Ascending aorta (tissue), 2 donors: ENCODE measurements around the gene P4HB. TPM values are rescaled to one million over a fixed set of nuclear protein-coding genes. Genes with fewer than 3 reads are reported as not detected.

Source experiments
- DNase-seq, 2 donors: peaks; one replicate each; pipeline ENCODE4 v3.0.0-alpha.2; 2019; ENCODE audit warnings: low spot score in 2 of 2
- H3K27ac ChIP-seq, 2 donors: fragments of 200-600 bp; sonication (generic); one replicate each; pipeline ENCODE4 v1.5.1; 2016 to 2017; ENCODE audit warnings: mild to moderate bottlenecking in 1 of 2
- H3K27me3 ChIP-seq: fragments of 200-600 bp; sonication (generic); one replicate; pipeline ENCODE4 v1.5.1; 2017
- H3K36me3 ChIP-seq, 2 donors: fragments of 200-600 bp; sonication (generic); one replicate each; pipeline ENCODE4 v1.5.1; 2016
- H3K4me1 ChIP-seq, 2 donors: fragments of 200-600 bp; sonication (generic); one replicate each; pipeline ENCODE4 v1.5.1; 2016 to 2017; ENCODE audit warnings: mild to moderate bottlenecking in 1 of 2
- H3K4me3 ChIP-seq, 2 donors: fragments of 200-600 bp; sonication (generic); one replicate each; pipeline ENCODE4 v1.5.1; 2016 to 2017; ENCODE audit warnings: mild to moderate bottlenecking in 1 of 2
- H3K9me3 ChIP-seq, 2 donors: fragments of 200-600 bp; sonication (generic); one replicate each; pipeline ENCODE4 v1.5.1; 2016
- CTCF ChIP-seq, 3 experiments: fragments of 200-600 bp in 2 of 3; fragments of 450-650 bp in 1 of 3; sonication (generic) in 2 of 3; IDR thresholded peaks; one replicate each; pipeline ENCODE4 v1.5.1; 2016 to 2019; ENCODE audit warnings: antibody characterized with exemption in 3 of 3, mild to moderate bottlenecking in 1 of 3, moderate library complexity in 1 of 3
- intact Hi-C: fragments of 100-400 bp; cut with DNase I; formaldehyde crosslinking; loops from one replicate; pipeline ENCODE4 v1.15.1; 2023
- total RNA-seq: library from RNA; depleted of rRNA; stranded (reverse); fragments of >200 nt; gene quantifications from one replicate; pipeline ENCODE4 v1.1.0, GENCODE V29; 2016

P4HB gene
- total RNA-seq = 670 TPM

DNA sequence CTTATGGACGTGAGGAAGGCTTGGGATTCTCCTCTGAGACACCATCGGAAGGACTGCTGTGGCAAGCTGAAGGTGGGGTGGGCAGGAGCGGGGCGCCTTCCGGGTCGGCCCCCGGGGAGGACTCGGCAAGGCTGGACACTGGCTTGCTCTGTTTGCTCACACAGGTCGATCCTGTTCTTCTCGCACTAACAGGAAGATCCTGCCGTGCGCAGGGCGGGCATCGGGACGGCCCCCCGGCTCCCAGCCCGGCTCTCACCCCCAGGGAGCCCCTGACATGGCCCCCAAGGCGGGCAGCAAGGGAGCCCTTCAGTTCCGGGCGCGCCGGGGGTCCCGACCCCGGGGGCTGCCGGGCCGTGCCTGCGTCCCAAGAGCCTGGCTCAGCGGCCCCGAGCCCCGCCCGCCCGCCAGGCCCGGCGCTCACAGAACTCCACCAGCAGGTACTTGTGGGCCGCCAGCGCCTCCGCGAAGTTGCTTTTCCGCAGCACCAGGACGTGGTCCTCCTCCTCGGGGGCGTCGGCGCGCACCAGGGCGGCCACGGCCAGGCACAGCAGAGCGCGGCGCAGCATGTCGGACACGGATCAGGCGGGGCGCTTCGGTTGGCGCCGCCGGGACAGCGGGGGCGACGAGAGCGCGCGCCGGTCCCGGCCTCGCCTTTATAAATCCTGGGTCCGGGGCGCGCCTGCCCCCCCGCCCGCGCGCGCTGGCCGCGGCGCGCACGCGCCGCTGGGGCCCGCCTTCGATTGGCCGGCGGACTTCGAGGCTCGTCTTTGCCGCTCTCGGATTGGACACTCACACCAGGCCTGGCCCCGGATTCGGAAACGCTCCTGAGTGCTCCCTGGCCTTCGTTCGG, at the start of gene P4HB:
Gene P4HB, minus strand, starts transcription at position 630 of the 850 bp plus-strand sequence. Its CDS starts 64 bp downstream, at position 566.
- DNase-seq = no peak
- H3K27me3 ChIP-seq = no peaks in the 10 kb centered on the region
- no peak for TF ChIP-seq CTCF (IDR thresholded peaks at IDR 0.05)
- H3K27ac ChIP-seq = peak within 1 kb of the TSS; percentile 96
- intact Hi-C loops = loop anchor here (1.0 to 10.0 kb wide), 3 partner anchors 11 to 345 kb away; partner anchors contain the start of genes ACTG1 and ARHGDIA
- H3K4me3 ChIP-seq = peak within 1 kb of the TSS; percentile 87 to 91
- H3K36me3 ChIP-seq = peaks cover 19 to 43% of the 10 kb centered on the region in 2 donors
- no peaks in the 10 kb centered on the region for H3K9me3 ChIP-seq
- peaks cover 10 to 29% of the 10 kb centered on the region in 2 donors for H3K4me1 ChIP-seq

DNA sequence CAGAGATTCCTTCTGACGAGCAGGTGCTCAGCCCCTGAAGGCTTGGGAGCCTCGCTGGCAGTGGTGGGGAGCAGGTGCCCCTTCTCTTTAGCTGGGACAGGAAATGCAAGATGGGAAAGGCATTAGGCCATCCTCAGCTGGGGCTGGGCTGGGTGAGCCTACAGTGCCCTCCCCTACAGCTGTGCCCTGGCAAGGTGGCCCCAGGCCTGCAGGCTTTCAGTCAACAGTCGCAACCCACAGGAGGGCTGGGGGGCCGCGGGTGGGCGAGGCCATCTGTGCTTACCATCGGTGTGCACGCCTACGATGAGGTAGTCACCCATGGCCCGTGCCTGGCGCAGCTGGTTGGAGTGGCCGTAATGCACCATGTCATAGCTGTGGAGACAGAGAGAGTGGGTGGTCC, 48.9 kb upstream of the P4HB start:
- no peak for DNase-seq
- no peak for TF ChIP-seq CTCF (IDR thresholded peaks at IDR 0.05)
- Histone ChIP-seq H3K36me3 (peaks cover 14 to 53% of the 10 kb centered on the region in 2 donors), H3K4me1 (peaks cover 2 to 10% of the 10 kb centered on the region in 2 donors), H3K4me3 (no peak overlapping the region), H3K27me3 (no peaks in the 10 kb centered on the region), H3K27ac (no peak overlapping the region), H3K9me3 (no peaks in the 10 kb centered on the region)
- intact Hi-C loops = no loop called here

- no peaks in the 10 kb centered on the region for H3K27me3 ChIP-seq
- H3K4me1 ChIP-seq = peaks cover 2 to 10% of the 10 kb centered on the region in 2 donors
- peaks cover 9 to 48% of the 10 kb centered on the region in 2 donors for H3K36me3 ChIP-seq
- intact Hi-C loops = no loop called here
- DNase-seq = no peak
- H3K27ac ChIP-seq = no peak overlapping the region
- H3K9me3 ChIP-seq = no peaks in the 10 kb centered on the region
- H3K4me3 ChIP-seq = no peak overlapping the region
- no peak for TF ChIP-seq CTCF (IDR thresholded peaks at IDR 0.05)
Observed at GRCh38 chr17:81908793-81909192, 48.5 kb upstream of the P4HB start.

DNA sequence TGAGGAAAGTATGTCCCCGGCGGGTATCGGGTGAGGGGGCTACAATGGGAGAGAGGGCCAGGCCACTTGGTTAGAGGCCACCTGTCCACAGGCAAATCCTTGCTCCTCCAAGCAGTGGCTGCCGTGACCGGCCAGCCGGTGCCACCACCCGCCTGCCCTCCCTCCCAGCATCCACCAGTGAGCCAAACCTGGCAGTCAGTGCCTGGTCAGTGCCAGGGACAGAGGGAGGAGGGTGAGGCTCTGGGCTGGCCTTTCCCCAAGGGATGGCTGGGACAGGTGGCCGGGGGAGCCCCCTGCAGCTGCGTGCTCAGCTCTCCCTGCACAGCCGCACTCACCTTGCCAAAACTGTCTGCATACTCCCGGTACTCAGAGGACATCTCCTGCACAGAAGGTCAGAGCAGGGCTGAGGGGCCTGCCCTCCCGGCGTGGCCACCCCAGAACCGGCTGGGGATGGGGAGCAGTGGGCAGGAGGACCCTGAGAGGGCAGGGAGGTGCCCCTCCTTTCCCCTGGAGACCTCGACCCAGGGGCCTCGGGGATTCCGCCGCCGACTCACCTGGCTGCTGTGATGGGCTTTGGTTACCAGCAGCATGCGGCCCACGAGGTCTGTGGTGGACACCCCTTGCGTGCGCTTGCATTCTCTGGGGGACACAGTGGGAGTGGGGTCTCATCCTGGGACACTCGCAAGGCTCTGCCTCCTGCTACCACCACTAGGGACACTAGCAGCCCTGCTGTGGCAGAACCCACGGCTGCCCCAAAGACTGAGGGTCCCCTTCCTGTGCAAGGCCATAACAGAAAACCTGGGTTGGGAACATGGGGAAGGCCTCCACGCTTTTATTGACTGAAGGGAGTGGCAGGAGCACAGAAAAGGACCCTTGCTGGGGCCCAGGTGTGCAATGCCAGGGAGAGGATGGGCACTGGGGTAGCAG, 47.1 kb upstream of the P4HB start:
- Histone ChIP-seq H3K4me1 (peaks cover 4 to 12% of the 10 kb centered on the region in 2 donors), H3K27me3 (no peaks in the 10 kb centered on the region), H3K9me3 (no peaks in the 10 kb centered on the region), H3K4me3 (no peak overlapping the region), H3K36me3 (peaks cover 6 to 35% of the 10 kb centered on the region in 2 donors), H3K27ac (no peak overlapping the region)
- no peak for DNase-seq
- intact Hi-C loops = no loop called here
- no peak for TF ChIP-seq CTCF (IDR thresholded peaks at IDR 0.05)

- no peaks in the 10 kb centered on the region for H3K9me3 ChIP-seq
Observed at GRCh38 chr17:81906476-81907218, 46.3 kb upstream of the P4HB start.

More at GRCh38 chr17:81906476-81907218, 46.3 kb upstream of the P4HB start:
- no peak for TF ChIP-seq CTCF (IDR thresholded peaks at IDR 0.05)
- peaks cover 11 to 14% of the 10 kb centered on the region in 2 donors for H3K4me1 ChIP-seq
- intact Hi-C loops = no loop called here
- no peak overlapping the region for H3K27ac ChIP-seq
- H3K27me3 ChIP-seq = no peaks in the 10 kb centered on the region
- DNase-seq = no peak
- H3K4me3 ChIP-seq = no peak overlapping the region
- H3K36me3 ChIP-seq = peaks cover 4 to 31% of the 10 kb centered on the region in 2 donors
